Prostate gland (tissue), 2 donors: ENCODE results near the gene SORL1. TPM values are rescaled to one million over a fixed set of nuclear protein-coding genes. Genes with fewer than 3 reads are reported as not detected.

Experiments used
- DNase-seq: peaks from one replicate; pipeline ENCODE4 v3.0.0-alpha.2; 2019; ENCODE audit warnings: low spot score
- H3K27ac ChIP-seq, 2 donors: fragments of 200-600 bp; sonication (generic); 2 replicates each; pipeline ENCODE4 v1.5.1; 2017 to 2019
- H3K27me3 ChIP-seq: fragments of 200-600 bp; sonication (generic); replicated peaks from 2 replicates; pipeline ENCODE4 v1.5.1; 2019; ENCODE audit not compliant: insufficient read depth
- H3K36me3 ChIP-seq, 2 donors: fragments of 200-600 bp; sonication (generic); 1 replicate in 1 of 2; 2 replicates in 1 of 2; pipeline versions ENCODE4 v1.5.1 to v1.8.1; 2017 to 2019
- H3K4me1 ChIP-seq: fragments of 200-600 bp; sonication (generic); replicated peaks from 2 replicates; pipeline ENCODE4 v1.5.1; 2019
- H3K4me3 ChIP-seq, 2 donors: fragments of 200-600 bp; sonication (generic); 2 replicates each; pipeline ENCODE4 v1.5.1; 2017 to 2019
- H3K9me3 ChIP-seq: fragments of 200-600 bp; sonication (generic); 2 replicates; pipeline ENCODE4 v1.5.1; 2017
- POLR2A ChIP-seq: fragments of 450-650 bp; IDR thresholded peaks from one replicate; pipeline ENCODE4 v1.6.1; 2016; ENCODE audit warnings: antibody characterized with exemption, mild to moderate bottlenecking
- POLR2AphosphoS5 ChIP-seq: sonication (generic); formaldehyde crosslinking; IDR thresholded peaks from one replicate; pipeline ENCODE4 v1.6.1; 2017; ENCODE audit warnings: antibody characterized with exemption
- WGBS: methylation state at CpG from one replicate; pipeline ENCODE4 v1.1.5; 2018; 5-methylcytosine and 5-hydroxymethylcytosine counted together
- intact Hi-C: fragments of 100-400 bp; cut with DNase I; formaldehyde crosslinking; loops from one replicate; pipeline ENCODE4 v1.14.2; 2022
- total RNA-seq, 2 donors: library from RNA; depleted of rRNA; stranded (reverse); fragments of >200 nt; gene quantifications; one replicate each; pipeline ENCODE4 v1.1.0, GENCODE V29; 2016
- TF ChIP-seq, protein P1 (sequence below), 4 experiments: fragments of 200-600 bp in 2 of 4; fragments of 450-650 bp in 2 of 4; sonication (generic) in 2 of 4; IDR thresholded peaks; 1 replicate in 3 of 4; 2 replicates in 1 of 4; pipeline ENCODE4 v1.5.1; 2016 to 2019; ENCODE audit warnings: antibody characterized with exemption in 4 of 4, mild to moderate bottlenecking in 2 of 4, moderate library complexity in 2 of 4

SORL1 gene
- total RNA-seq, 2 donors from 2014 or later = 77.4 to 97.6 TPM

DNA sequence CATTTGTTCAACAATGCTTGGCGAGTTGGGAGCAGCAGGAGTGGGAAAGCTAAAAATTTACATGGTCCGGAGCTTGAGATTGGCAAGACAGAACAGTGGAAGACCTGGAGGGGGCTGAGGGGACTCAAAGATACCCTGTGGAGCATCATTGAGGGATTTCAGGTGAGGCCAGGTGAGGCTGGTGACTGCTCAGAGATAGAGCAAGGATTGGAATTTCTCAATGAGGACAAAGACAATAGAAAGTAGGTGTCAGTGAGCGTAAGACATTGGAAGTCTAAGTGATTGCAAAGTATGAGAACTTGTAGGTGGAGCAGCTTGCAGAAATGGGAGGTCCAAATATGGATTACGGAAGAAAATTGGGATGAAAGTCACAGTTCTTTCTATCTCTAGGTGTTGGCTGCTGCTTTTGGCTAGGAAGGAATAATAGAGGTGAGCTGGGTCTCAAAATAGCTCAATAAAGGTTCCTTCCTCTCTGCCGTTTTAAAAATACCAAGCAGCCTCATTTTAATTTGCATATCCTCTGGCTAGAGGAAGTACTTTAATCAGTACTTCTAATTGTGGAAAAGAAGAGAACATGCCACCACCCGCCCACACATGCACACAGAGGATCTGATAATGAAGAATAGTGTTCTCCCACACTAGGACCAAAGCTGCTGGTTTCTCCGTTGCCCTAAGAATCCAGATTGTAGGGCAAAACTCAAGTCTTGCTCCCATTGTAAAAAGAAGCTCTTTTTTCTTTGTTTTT lies 42.4 kb downstream of the SORL1 start:
- Histone ChIP-seq H3K4me3 (no peak overlapping the region), H3K27me3 (no peaks in the 10 kb centered on the region), H3K36me3 (peaks cover 0 to 3% of the 10 kb centered on the region in 2 donors), H3K27ac (no peak overlapping the region), H3K4me1 (no peaks in the 10 kb centered on the region), H3K9me3 (no peaks in the 10 kb centered on the region)
- WGBS = 67% methylated on average over 7 of the region's 7 CpGs
- DNase-seq = no peak
- TF ChIP-seq POLR2AphosphoS5 (no peak), POLR2A (no peak)
- TF ChIP-seq, protein P1, sequence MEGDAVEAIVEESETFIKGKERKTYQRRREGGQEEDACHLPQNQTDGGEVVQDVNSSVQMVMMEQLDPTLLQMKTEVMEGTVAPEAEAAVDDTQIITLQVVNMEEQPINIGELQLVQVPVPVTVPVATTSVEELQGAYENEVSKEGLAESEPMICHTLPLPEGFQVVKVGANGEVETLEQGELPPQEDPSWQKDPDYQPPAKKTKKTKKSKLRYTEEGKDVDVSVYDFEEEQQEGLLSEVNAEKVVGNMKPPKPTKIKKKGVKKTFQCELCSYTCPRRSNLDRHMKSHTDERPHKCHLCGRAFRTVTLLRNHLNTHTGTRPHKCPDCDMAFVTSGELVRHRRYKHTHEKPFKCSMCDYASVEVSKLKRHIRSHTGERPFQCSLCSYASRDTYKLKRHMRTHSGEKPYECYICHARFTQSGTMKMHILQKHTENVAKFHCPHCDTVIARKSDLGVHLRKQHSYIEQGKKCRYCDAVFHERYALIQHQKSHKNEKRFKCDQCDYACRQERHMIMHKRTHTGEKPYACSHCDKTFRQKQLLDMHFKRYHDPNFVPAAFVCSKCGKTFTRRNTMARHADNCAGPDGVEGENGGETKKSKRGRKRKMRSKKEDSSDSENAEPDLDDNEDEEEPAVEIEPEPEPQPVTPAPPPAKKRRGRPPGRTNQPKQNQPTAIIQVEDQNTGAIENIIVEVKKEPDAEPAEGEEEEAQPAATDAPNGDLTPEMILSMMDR (IDR thresholded peaks at IDR 0.05) = no peak
- intact Hi-C loops = no loop called here

DNA sequence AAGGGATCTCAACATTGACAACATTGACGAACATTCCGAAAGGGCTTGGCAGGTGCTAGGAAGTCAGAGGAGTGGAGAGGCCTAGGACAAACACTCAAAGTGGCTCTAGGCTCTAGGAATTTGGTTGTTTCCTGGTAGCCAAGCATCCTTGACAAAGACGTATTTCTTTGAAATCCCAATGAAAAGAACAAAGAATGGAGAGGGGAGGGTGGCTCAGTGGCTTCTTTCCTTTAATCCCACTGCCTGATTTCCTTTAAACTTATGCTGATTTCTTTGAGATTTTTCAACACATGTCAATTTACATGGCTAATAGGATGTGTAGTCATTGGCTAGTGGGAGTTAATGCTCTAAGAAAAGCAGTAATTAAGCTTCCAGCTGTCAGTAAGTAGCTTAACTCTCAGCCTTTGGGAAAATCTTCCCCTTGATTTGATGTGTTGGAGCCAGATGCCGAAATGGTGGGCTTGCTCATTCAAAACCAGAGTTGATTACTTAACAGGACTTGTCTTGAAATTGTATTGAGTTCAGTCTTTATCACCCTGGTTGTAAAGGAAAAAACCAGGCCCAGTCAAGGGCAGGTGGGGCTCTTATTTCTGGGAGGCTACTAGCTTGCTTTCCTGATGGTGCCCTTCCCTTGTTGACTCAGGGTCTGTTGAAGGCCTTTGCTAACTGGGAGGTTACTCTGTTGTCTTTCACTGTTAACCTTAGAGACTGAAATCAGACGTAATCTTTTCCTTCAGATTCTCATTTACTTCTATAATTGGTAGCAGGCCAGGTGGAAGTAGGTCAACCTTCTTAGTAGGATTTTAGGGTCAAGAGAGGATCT lies 45.3 kb downstream of the SORL1 start:
- Histone ChIP-seq H3K27me3 (no peaks in the 10 kb centered on the region), H3K36me3 (peaks cover 0 to 3% of the 10 kb centered on the region in 2 donors), H3K4me1 (no peaks in the 10 kb centered on the region), H3K4me3 (no peak overlapping the region), H3K9me3 (no peaks in the 10 kb centered on the region), H3K27ac (no peak overlapping the region)
- TF ChIP-seq, protein P1 (IDR thresholded peaks at IDR 0.05) = no peak
- TF ChIP-seq POLR2A (no peak), POLR2AphosphoS5 (no peak)
- intact Hi-C loops = no loop called here
- no peak for DNase-seq
- WGBS = 87% methylated on average over 5 of the region's 5 CpGs

DNA sequence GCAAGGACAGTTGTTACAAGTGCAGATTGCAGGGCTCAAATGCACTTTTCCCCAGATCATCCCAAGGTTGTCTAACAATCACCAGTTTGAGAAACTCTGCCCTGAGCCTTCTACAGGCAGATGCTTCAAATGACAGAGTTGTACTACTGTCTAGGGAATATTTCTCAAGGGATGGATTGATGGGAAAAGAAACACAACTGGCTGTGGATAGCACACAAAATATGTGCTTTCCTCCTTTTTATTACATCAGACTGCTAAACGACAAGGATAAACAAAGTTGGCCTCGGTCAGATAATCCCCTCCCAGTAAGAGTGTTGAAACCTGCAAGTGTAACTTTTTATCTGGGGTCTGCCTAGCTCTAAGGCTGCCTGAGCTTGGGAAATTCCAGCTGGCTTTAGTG lies 47.3 kb downstream of the SORL1 start:
- intact Hi-C loops = no loop called here
- no peaks in the 10 kb centered on the region for H3K27me3 ChIP-seq
- 10% methylated on average over 2 of the region's 2 CpGs for WGBS

DNA sequence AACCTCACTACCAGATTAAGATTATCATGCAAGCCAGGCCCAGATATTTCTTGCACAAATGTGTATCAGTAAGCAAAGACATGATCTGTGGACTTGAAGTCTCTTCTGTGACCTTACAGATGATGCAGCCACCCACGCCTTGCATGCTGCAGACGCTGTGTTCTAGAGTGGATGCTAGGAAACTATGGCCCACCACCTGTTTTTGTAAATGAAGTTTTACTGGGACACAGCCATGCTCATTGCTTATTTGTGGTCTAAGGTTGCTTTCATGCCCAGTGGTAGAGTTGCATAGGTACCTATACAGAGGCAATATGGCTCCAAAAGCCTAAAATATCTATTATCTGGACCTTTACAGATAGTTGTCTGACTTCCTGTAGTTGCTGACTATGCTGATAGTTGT lies 48.2 kb downstream of the SORL1 start:
- no peak overlapping the region for H3K27ac ChIP-seq
- peaks cover 0 to 3% of the 10 kb centered on the region in 2 donors for H3K36me3 ChIP-seq
- no peak overlapping the region for H3K4me3 ChIP-seq
- DNase-seq = no peak
- no peaks in the 10 kb centered on the region for H3K9me3 ChIP-seq
- no peak for TF ChIP-seq POLR2A
- TF ChIP-seq POLR2AphosphoS5 = no peak
- TF ChIP-seq, protein P1 (IDR thresholded peaks at IDR 0.05) = no peak
- WGBS = 72% methylated on average over 2 of the region's 2 CpGs
- no peaks in the 10 kb centered on the region for H3K27me3 ChIP-seq
- H3K4me1 ChIP-seq = no peaks in the 10 kb centered on the region
- intact Hi-C loops = no loop called here

More for the DNA sequence above, 47.3 kb downstream of the SORL1 start:
- Histone ChIP-seq H3K9me3 (no peaks in the 10 kb centered on the region), H3K4me3 (no peak overlapping the region), H3K27ac (no peak overlapping the region), H3K4me1 (no peaks in the 10 kb centered on the region), H3K36me3 (peaks cover 0 to 3% of the 10 kb centered on the region in 2 donors)
- DNase-seq = no peak
- TF ChIP-seq, protein P1 (IDR thresholded peaks at IDR 0.05) = no peak
- TF ChIP-seq POLR2AphosphoS5 (no peak), POLR2A (no peak)
